MM.1S (cell line): Measurements from ENCODE around the gene EPHA5.

Source experiments
- EZH2 ChIP-seq: fragments of 300-600 bp; sonication (generic); optimal IDR thresholded peaks from 2 replicates; pipeline ENCODE3; 2017; ENCODE audit warnings: low read depth, mild to moderate bottlenecking, antibody characterized with exemption, low read length, mixed read lengths
- EZH2phosphoT487 ChIP-seq: fragments of 300-600 bp; sonication (generic); IDR thresholded peaks from 2 replicates; pipeline ENCODE4 v1.6.1; 2018; ENCODE audit warnings: antibody characterized with exemption, low read length
- TF ChIP-seq, protein P1 (sequence below): fragments of 300-600 bp; sonication (generic); IDR thresholded peaks from 2 replicates; pipeline ENCODE4 v1.5.1; 2016; ENCODE audit warnings: antibody characterized with exemption, low read length, mixed read lengths

- TF ChIP-seq, protein P1, sequence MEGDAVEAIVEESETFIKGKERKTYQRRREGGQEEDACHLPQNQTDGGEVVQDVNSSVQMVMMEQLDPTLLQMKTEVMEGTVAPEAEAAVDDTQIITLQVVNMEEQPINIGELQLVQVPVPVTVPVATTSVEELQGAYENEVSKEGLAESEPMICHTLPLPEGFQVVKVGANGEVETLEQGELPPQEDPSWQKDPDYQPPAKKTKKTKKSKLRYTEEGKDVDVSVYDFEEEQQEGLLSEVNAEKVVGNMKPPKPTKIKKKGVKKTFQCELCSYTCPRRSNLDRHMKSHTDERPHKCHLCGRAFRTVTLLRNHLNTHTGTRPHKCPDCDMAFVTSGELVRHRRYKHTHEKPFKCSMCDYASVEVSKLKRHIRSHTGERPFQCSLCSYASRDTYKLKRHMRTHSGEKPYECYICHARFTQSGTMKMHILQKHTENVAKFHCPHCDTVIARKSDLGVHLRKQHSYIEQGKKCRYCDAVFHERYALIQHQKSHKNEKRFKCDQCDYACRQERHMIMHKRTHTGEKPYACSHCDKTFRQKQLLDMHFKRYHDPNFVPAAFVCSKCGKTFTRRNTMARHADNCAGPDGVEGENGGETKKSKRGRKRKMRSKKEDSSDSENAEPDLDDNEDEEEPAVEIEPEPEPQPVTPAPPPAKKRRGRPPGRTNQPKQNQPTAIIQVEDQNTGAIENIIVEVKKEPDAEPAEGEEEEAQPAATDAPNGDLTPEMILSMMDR = no peak
- no peak for TF ChIP-seq EZH2
- no peak for TF ChIP-seq EZH2phosphoT487
Observed at GRCh38 chr4:65353098-65353497, 317.2 kb downstream of the EPHA5 start.
